HG03520 (cell line): ENCODE measurements around the gene LAMA2.

Source experiments
- ATAC-seq: cut with Tn5 transposase; IDR thresholded peaks from one replicate; pipeline ENCODE4 v1.9.1; 2021; ENCODE audit warnings: mild to moderate bottlenecking, moderate library complexity; ENCODE audit not compliant: unreplicated experiment

LAMA2 gene

GRCh38 chr6:129287231-129288177, 404.6 kb downstream of the LAMA2 start:
- no peak for ATAC-seq

DNA sequence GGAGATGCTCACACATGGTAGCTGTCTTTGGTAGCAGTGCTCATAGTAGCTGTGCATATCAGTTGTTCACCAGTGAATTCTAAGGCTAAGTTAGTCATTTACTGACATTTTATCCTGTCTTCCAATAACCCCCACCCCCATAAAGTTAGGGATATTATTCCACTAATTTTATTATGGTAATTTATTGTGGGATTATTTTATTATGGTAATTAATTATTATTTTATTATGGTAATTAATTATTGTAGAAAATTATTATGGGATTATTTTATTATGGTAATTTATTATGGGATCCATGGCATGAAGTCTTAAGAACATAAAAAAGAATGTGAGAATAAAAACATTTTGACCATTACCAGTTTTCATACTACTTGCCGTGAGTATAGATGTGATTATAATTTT, 406.5 kb downstream of the LAMA2 start:
- no peak for ATAC-seq

DNA sequence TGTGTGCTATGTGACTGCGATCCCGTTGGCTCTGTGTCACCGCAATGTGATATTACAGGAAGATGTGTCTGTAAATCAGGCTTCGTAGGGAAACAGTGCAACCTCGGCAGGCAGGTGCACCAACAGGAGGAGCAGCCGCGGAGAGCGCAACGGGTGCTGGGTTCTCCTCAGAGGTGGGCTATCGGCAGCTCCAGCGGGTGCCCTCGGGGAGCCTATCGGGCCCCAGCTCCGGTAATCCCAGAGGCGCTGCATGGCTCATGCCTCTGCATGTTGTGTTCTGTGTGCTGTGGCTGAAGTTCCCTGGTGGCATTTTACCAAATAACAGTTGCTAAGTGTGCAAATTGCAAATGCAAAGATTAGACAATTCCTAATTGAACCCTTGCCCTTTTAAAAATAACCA, 409.9 kb downstream of the LAMA2 start:
- no peak for ATAC-seq

GRCh38 chr6:129297592-129297991, 414.7 kb downstream of the LAMA2 start:
- no peak for ATAC-seq

GRCh38 chr6:129302671-129303070, 419.7 kb downstream of the LAMA2 start:
- no peak for ATAC-seq

DNA sequence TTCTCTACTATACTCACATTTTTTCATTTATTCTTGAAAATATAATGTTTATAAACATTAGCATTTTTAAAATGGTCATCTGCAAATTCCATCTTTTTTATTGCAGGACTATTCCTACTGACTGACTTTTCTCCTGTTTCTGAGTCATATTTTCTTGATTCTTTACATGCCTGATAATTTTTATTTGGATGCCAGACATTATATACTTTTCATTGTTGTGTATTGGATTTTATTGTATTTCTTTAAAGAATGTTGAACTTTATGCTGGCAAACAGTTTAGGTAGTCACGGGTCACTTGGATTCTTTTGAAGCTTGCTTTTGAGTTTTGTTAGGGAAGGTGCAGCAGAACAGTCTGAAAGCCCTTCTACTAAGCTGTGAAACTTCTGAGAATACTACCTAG, 423.9 kb downstream of the LAMA2 start:
- no peak for ATAC-seq

GRCh38 chr6:129307845-129308244, 424.9 kb downstream of the LAMA2 start:
- ATAC-seq = no peak

DNA sequence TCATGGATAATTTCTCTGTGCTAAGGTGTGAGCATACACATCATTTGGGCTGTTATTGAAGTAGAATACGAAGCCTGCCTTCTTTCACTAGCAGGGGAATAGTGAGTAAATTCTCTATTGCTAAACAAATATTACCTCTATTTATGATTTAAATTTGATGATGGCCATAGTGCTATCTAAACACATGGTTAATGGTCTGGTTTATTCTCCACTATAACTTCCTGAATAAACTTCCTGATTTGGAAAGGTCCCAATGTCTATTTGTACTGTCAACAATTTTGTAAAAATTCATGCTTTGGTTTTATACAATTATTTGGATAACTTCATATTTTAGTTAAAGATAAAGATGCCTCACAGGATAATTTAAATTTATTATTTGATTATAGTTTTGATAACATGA, 426.2 kb downstream of the LAMA2 start:
- no peak for ATAC-seq

- ATAC-seq = no peak
Observed at GRCh38 chr6:129312880-129313279, 429.9 kb downstream of the LAMA2 start.

GRCh38 chr6:129314575-129314974, 431.6 kb downstream of the LAMA2 start:
- no peak for ATAC-seq

GRCh38 chr6:129317931-129318820, 435.2 kb downstream of the LAMA2 start:
- no peak for ATAC-seq

DNA sequence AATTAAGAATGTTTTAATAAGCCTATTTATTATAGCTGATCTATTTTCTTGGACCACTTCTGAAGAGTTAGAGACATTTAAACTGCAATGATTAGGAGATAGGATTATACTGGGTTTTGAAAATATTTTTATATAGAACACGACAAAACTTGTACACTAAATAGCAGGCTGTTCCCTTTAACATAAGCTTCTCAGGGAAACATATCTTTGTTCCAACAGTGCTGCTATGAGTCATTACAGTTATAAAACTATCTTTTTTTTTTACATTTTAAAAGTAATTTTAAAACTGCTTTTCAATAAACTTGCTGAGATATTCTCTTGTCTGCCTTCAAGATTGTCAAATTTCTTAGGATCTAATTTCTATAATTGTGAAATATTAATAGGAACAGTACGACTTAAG, 438.0 kb downstream of the LAMA2 start:
- ATAC-seq = no peak

- no peak for ATAC-seq
Observed at GRCh38 chr6:129321303-129321702, 438.4 kb downstream of the LAMA2 start.

DNA sequence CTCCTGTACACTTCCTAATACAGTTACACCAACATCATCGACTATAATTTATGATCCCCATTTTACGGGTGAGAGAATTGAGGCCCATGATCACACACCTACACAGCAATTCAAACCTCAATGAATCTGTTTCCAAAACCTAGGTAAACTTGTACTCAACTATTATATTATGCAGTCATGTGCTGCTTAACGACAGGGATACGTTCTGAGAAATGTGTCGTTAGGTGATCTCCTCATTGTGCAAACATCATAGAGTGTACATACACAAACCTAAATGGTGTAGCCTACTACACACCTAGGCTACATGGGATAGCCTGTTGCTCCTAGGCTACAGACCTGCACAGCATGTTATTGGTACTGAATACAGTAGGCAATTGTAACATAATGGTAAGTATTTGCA, 441.4 kb downstream of the LAMA2 start:
- no peak for ATAC-seq

DNA sequence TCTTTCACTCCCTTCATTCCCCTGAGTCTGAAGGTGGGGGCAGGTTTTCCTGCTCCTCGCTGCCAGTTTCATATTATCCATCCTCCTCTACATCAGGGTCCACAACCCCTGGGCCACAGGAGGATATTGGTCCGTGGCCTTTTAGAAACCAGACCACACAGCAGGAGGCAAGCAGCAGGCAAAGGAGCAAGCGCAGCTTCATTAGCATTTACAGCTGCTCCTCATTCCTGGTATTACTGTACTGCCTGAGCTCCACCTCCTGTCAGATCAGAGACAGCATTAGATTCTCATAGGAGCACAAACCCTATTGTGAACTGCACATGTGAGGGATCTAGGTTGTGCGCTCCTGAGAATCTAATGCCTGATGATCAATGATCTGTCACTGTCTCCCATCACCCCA, 446.7 kb downstream of the LAMA2 start:
- no peak for ATAC-seq

DNA sequence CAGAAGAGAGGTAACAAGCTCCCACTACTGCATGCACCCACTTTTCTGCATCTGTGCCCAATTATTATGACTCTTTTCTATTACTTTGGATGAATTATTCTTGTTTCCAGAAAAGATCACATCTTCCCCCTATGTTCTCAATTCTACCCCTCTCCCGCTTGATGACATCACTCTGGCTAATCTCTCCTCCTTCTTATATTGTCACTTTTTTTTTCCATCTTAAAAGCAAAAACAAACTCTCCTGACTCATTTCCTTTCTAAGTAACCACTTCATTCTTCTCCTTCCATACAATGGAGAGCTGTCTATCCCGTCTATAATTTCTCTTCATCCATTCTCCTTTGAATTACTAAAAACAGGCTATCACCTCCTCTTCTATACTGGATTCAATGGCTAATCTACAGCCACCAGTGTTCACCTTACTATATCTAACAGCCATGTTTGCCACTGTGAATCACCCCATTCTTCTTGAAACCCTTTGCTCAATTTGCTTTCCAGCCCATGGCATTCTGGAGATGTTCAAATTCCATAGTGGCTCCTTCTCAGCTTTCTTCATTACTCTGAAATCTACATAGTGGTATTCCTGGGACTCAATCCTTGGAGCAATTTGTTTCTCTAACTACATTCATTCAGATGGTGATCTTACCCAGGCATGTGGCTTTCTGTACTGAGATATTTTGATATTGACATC, 448.7 kb downstream of the LAMA2 start:
- ATAC-seq = no peak

DNA sequence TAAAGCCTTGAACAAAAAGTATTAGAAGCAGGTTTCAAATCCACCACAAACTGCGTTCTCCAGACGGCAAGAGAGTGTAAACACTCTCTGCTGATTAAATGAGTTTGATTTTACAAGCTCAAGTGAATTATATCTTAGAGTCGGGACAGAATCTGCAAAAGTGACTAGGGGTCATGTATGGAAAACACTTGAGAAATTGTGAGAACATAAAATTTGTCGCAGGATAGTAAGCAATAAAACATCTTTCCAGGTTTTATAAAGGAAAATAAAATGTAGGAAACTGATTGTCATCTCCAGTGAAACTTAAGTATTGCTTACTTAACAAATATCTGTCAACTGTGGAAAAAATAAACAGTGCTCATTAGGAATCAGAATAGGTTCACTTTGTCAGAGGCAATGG, 452.9 kb downstream of the LAMA2 start:
- no peak for ATAC-seq

- no peak for ATAC-seq
Observed at GRCh38 chr6:129338683-129339082, 455.7 kb downstream of the LAMA2 start.

- no peak for ATAC-seq
Observed at GRCh38 chr6:129340983-129341382, 458.0 kb downstream of the LAMA2 start.

DNA sequence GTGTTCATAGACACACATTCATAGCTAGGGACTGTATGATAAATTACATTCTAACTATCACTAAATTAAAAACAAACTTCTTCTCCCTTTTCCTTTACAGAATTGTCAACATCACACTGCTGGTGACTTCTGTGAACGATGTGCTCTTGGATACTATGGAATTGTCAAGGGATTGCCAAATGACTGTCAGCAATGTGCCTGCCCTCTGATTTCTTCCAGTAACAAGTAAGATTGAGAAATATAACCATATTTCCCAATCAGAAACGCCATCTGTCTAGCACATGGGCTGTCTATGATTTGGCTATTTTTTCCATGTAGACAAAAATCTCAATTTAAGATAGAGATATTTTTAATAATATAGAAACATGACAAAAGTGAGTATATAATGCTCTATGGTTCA, 459.3 kb downstream of the LAMA2 start:
- no peak for ATAC-seq

- no peak for ATAC-seq
Observed at GRCh38 chr6:129342796-129343195, 459.9 kb downstream of the LAMA2 start.
